HL-60 (cell line): ENCODE measurements around the gene PHLDB2.

Experiments
- DNase-seq, 2 experiments: peaks; one replicate each; pipeline ENCODE4 v3.0.0-alpha.2; 2010 to 2020; ENCODE audit warnings: low read depth in 1 of 2, low spot score in 1 of 2
- H3K27ac ChIP-seq: fragments of 250-450 bp; sonication (Bioruptor Pico); replicated peaks from 2 replicates; pipeline ENCODE4 v1.5.1; 2020; ENCODE audit warnings: mild to moderate bottlenecking, moderate library complexity
- H3K27me3 ChIP-seq: fragments of 250-450 bp; sonication (Bioruptor Pico); 2 replicates; pipeline ENCODE4 v1.5.1; 2021; ENCODE audit warnings: mild to moderate bottlenecking, moderate library complexity; ENCODE audit not compliant: insufficient read depth, poor library complexity, severe bottlenecking
- H3K4me3 ChIP-seq: replicated peaks from 2 replicates; pipeline ENCODE4 v1.5.1; 2011; ENCODE audit warnings: mild to moderate bottlenecking, control low read depth, low read length; ENCODE audit not compliant: insufficient read depth
- CTCF ChIP-seq: IDR thresholded peaks from one replicate; pipeline ENCODE4 v1.5.1; 2011; ENCODE audit warnings: low read length, control low read depth, inconsistent platforms; ENCODE audit not compliant: insufficient read depth
- GABPA ChIP-seq: IDR thresholded peaks from 2 replicates; pipeline ENCODE4 v1.6.1; 2012; ENCODE audit warnings: low read depth
- POLR2AphosphoS5 ChIP-seq: IDR thresholded peaks from 2 replicates; pipeline ENCODE4 v1.6.1; 2012; ENCODE audit warnings: low read depth
- REST ChIP-seq: IDR thresholded peaks from 2 replicates; pipeline ENCODE4 v1.6.1; 2012; ENCODE audit warnings: low read depth; ENCODE audit not compliant: insufficient replicate concordance
- SPI1 ChIP-seq: IDR thresholded peaks from 2 replicates; pipeline ENCODE4 v1.6.1; 2012; ENCODE audit warnings: low read depth, mild to moderate bottlenecking, borderline replicate concordance

Gene PHLDB2

GRCh38 chr3:111906656-111907055 lies 47.6 kb downstream of the PHLDB2 start:
- H3K27me3 ChIP-seq = no peaks in the 10 kb centered on the region
- H3K27ac ChIP-seq = no peak overlapping the region
- no peak for TF ChIP-seq SPI1
- TF ChIP-seq REST = no peak
- no peak for TF ChIP-seq CTCF
- no peak for TF ChIP-seq GABPA
- no peak for TF ChIP-seq POLR2AphosphoS5
- no peak overlapping the region for H3K4me3 ChIP-seq
- DNase-seq = no peak

GRCh38 chr3:111907151-111907550 lies 48.1 kb downstream of the PHLDB2 start:
- TF ChIP-seq GABPA (no peak), CTCF (no peak), REST (no peak), SPI1 (no peak), POLR2AphosphoS5 (no peak)
- Histone ChIP-seq H3K27ac (no peak overlapping the region), H3K27me3 (no peaks in the 10 kb centered on the region)

GRCh38 chr3:111910806-111911205 lies 51.7 kb downstream of the PHLDB2 start:
- TF ChIP-seq REST (no peak), POLR2AphosphoS5 (no peak), GABPA (no peak), CTCF (no peak), SPI1 (no peak)
- DNase-seq = no peak
- no peak overlapping the region for H3K27ac ChIP-seq

More at GRCh38 chr3:111907151-111907550, 48.1 kb downstream of the PHLDB2 start:
- H3K4me3 ChIP-seq = no peak overlapping the region
- no peak for DNase-seq

More at GRCh38 chr3:111910806-111911205, 51.7 kb downstream of the PHLDB2 start:
- Histone ChIP-seq H3K27me3 (peaks cover 4% of the 10 kb centered on the region), H3K4me3 (no peak overlapping the region)
